Astrocyte of the cerebellum (primary cell): ENCODE measurements around the gene TAAR2.
"Not testable (repeated sequence)": the region's sequence is repeated elsewhere in the genome, so short reads cannot be mapped to it uniquely, and the experiment has no call there.

Source experiments
- DNase-seq: peaks from one replicate; pipeline ENCODE4 v3.0.0-alpha.2; 2011; ENCODE audit warnings: low read depth
- H3K4me3 ChIP-seq: 2 replicates; pipeline ENCODE4 v1.5.1; 2011; ENCODE audit warnings: mild to moderate bottlenecking, low read depth, low read length, moderate library complexity
- CTCF ChIP-seq: IDR thresholded peaks from 2 replicates; pipeline ENCODE4 v1.5.1; 2012; ENCODE audit warnings: low read length, low read depth, moderate library complexity, mild to moderate bottlenecking; ENCODE audit errors: missing control alignments
- in situ Hi-C: cut with HindIII; loops from 2 replicates; pipeline ENCODE4 v1.10.0; 2017; ENCODE audit warnings: low sequenced_read_pairs

The TAAR2 gene

GRCh38 chr6:132614554-132614953, 9.5 kb downstream of the TAAR2 start:
- no peak for TF ChIP-seq CTCF
- no peak overlapping the region for H3K4me3 ChIP-seq
- no peak for DNase-seq
- in situ Hi-C loops: no loop called here

- TF ChIP-seq CTCF: no peak
- DNase-seq: no peak
- in situ Hi-C loops: no loop called here
- no peak overlapping the region for H3K4me3 ChIP-seq
These were observed 11.5 kb downstream of the TAAR2 start for GRCh38 chr6:132612449-132613108.

GRCh38 chr6:132611616-132612015, 12.5 kb downstream of the TAAR2 start:
- no peak for TF ChIP-seq CTCF
- no peak for DNase-seq
- in situ Hi-C loops: no loop called here
- no peak overlapping the region for H3K4me3 ChIP-seq

- H3K4me3 ChIP-seq: no peak overlapping the region
- in situ Hi-C loops: no loop called here
- TF ChIP-seq CTCF: no peak
- DNase-seq: no peak
These were observed 16.4 kb downstream of the TAAR2 start for GRCh38 chr6:132607544-132608233.

GRCh38 chr6:132604635-132605152, 19.4 kb downstream of the TAAR2 start:
- no peak for DNase-seq
- TF ChIP-seq CTCF: no peak
- no peak overlapping the region for H3K4me3 ChIP-seq
- in situ Hi-C loops: no loop called here

- H3K4me3 ChIP-seq, DNase-seq, in situ Hi-C loops: not testable (repeated sequence)
These were observed 23.2 kb downstream of the TAAR2 start for GRCh38 chr6:132600900-132601299.

- H3K4me3 ChIP-seq: no peak overlapping the region
- in situ Hi-C loops: no loop called here
- TF ChIP-seq CTCF: no peak
- no peak for DNase-seq
These were observed 25.6 kb downstream of the TAAR2 start for GRCh38 chr6:132598473-132598872.
